Adipose tissue (tissue), 3 donors: Measurements from ENCODE around the gene SNIP1. TPM values are rescaled to one million over a fixed set of nuclear protein-coding genes. Genes with fewer than 3 reads are reported as not detected.
"Not testable (repeated sequence)": the region's sequence is repeated elsewhere in the genome, so short reads cannot be mapped to it uniquely, and the experiment has no call there.

ENCODE experiments used
- H3K27ac ChIP-seq: one replicate; pipeline ENCODE4 v1.5.1; 2013; ENCODE audit warnings: low read depth, low read length
- WGBS, 3 donors: extraction: QIAGEN DNeasy Blood & Tissue Kit; methylation state at CpG; one replicate each; pipeline ENCODE4 v1.1.7; 2013; 5-methylcytosine and 5-hydroxymethylcytosine counted together
- polyA plus RNA-seq, 3 donors: library from polyadenylated mRNA; stranded (reverse); fragments of 200-250 nt; gene quantifications; one replicate each; pipeline ENCODE4 v1.2.3, GENCODE V29; 2013
- donor health status: healthy with polysubstance abuse.
- donor health status: Bipolar disorder and iron deficiency.
- donor health status: healthy.

The SNIP1 gene
- polyA plus RNA-seq, 3 donors = 2.2 to 5.5 (median 5.0) TPM

DNA sequence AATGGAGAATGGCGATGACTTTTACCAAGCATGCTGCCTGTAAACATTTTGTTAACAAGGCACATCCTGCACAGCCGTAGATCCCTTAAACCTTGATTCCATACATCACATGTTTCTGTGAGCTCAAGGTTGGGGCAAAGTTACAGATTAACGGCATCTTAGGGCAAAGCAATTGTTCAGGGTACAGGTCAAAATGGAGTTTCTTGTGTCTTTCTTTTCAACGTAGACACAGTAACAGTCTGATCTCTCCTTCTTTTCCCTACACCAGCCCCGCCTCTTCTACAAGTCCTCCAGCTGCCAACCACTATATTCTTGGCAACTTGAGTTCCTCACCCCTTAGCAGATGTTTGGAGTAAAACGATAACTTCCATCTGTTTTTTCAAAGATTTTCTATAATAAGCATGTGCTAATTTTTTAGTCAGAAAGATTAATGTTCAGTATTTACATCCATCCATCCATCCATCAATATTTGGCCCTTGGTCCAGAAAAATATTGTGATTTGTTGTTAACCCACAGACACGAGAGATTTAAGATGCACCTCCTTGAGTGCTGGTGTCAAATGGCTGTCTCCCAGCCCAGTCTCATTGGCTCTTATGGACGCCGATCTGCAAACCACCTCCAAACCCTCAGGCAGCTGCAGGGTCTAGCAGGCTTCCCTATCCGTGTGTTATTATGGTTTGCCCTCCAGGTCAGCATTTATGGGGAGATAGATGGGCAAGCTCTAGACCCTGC lies 6.5 kb upstream of the SNIP1 start:
- WGBS, 3 donors = 81 to 82% (median 82%) methylated on average over 10 of the region's 10 CpGs
- no peak overlapping the region for H3K27ac ChIP-seq

- not testable (repeated sequence) for H3K27ac ChIP-seq
- WGBS, 3 donors = 53 to 76% (median 76%) methylated on average over 12 of the region's 12 CpGs
Measured at GRCh38 chr1:37559957-37560379, 5.9 kb upstream of the SNIP1 start.

GRCh38 chr1:37559080-37559479 lies 5.0 kb upstream of the SNIP1 start:
- WGBS, 3 donors = 87 to 92% (median 92%) methylated on average over 7 of the region's 7 CpGs
- H3K27ac ChIP-seq = no peak overlapping the region

DNA sequence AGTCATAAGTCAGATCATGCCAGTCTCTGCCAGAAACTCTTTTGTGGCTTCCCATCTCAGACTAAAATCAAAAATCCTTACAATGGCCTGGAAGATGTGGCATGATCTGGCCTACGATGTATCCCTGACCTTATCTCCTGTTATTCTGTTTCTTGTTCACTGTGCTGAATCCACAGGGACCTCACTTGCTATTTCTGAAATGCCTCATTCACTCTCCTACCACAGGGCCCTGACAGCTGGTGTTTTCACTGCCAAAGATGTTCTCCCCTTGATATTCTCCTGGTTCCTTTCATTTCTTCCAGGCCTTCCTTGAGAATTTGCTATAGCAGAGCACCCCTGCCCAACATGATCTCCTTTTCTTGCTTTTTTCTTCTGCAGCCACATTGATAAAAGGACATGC lies 4.3 kb upstream of the SNIP1 start:
- no peak overlapping the region for H3K27ac ChIP-seq
- WGBS, 3 donors = 81 to 91% (median 88%) methylated on average over 1 of the region's 1 CpG

GRCh38 chr1:37557402-37557801 lies 3.3 kb upstream of the SNIP1 start:
- 53 to 91% (median 83%) methylated on average over 3 of the region's 3 CpGs for WGBS, 3 donors
- H3K27ac ChIP-seq = peak overlapping the region; percentile 36

- 5 to 23% (median 19%) methylated on average over 31 of the region's 31 CpGs for WGBS, 3 donors
Measured at GRCh38 chr1:37556712-37557196, 2.7 kb upstream of the SNIP1 start, which contains the start of gene DNALI1. Gene DNALI1 (plus strand): TSS chr1:37556940. CDS start chr1:37556995, 55 bp downstream.

GRCh38 chr1:37553598-37553926 lies 531 bp downstream of the SNIP1 start:
- WGBS, 3 donors = 2 to 4% (median 3%) methylated on average over 11 of the region's 11 CpGs
- H3K27ac ChIP-seq = no peak overlapping the region

More at GRCh38 chr1:37556712-37557196, 2.7 kb upstream of the SNIP1 start, which contains the start of gene DNALI1:
- H3K27ac ChIP-seq = peak within 1 kb of the TSS; percentile 36

DNA sequence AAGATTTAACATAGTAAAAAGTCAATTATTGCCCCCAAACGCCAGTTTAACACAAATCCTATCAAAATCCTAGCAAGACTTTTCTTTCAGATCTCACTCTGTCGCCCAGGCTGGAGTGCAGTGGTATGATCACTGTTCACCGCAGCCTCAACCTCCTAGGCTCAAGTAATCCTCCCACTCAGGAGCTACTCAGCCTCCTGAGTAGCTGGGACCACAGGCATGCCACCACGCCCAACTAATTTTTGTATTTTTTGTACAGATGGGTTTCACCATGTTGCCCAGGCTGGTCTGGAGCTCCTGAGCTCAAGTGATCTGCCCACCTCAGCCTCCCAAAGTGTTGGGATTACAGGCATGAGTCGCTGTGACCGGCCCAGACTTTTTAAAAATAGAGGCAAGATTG lies 4.8 kb downstream of the SNIP1 start:
- 88 to 93% (median 93%) methylated on average over 6 of the region's 6 CpGs for WGBS, 3 donors
- no peak overlapping the region for H3K27ac ChIP-seq

GRCh38 chr1:37545019-37545418 lies 9.1 kb downstream of the SNIP1 start:
- WGBS, 3 donors = 71 to 82% (median 73%) methylated on average over 5 of the region's 5 CpGs

GRCh38 chr1:37544530-37544929 lies 9.6 kb downstream of the SNIP1 start:
- WGBS, 3 donors = 95 to 98% (median 98%) methylated on average over 21 of the region's 21 CpGs
- no peak overlapping the region for H3K27ac ChIP-seq

More at GRCh38 chr1:37545019-37545418, 9.1 kb downstream of the SNIP1 start:
- H3K27ac ChIP-seq = no peak overlapping the region

DNA sequence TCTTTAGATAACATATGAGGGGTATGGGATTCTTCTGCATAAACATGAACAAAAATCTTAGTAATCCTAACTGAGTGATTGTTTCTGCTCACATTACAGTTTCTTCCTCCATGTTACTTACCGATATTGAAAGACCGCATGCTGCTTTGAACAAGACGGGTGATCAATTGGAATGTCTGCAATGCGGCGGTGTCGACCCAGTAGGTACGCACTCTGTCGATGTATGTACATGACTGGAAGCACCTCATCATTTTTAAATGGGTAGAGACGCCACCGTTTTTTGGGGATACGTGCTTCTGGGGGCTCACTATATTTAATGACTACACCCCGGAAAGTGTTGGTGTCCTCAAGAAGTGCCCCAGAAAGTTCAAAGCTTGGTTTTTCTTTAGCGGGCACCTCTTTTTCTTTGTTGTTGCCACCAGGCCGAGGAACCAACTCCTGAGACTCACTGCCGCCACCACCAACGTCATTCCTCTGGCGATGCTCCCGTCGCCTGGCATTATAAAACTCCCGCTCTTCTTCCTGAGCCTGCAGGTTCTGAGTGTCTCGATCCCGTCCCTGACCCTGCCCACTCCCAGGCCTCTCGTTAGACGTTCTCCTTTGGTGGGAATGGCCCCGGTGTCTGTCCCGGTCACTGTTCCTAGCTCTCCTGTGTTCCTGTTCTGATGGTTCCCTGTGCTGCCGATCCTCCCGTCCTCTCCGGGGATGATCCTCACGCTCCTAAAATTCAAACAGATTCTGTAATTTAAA lies 13.9 kb downstream of the SNIP1 start:
- no peak overlapping the region for H3K27ac ChIP-seq
- 94 to 95% (median 95%) methylated on average over 30 of the region's 30 CpGs for WGBS, 3 donors

DNA sequence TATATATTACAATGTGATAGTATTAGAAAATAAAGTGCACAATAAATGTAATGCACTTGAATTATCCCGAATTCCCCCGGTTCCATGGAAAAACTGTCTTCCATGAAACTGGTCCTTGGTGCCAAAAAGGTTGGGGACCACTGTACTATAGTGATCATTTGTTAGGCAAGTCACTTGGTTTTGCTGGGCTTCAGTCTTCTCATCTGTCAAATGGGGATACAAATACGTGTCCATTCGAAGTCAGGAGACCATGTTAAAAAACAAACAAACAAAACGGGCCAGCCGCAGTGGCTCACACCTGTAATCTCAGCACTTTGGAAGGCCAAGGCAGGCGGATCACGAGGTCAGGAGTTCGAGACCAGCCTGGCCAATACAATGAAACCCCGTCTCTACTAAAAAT lies 14.9 kb downstream of the SNIP1 start:
- WGBS, 3 donors = 93 to 97% (median 95%) methylated on average over 10 of the region's 10 CpGs
- H3K27ac ChIP-seq = not testable (repeated sequence)

DNA sequence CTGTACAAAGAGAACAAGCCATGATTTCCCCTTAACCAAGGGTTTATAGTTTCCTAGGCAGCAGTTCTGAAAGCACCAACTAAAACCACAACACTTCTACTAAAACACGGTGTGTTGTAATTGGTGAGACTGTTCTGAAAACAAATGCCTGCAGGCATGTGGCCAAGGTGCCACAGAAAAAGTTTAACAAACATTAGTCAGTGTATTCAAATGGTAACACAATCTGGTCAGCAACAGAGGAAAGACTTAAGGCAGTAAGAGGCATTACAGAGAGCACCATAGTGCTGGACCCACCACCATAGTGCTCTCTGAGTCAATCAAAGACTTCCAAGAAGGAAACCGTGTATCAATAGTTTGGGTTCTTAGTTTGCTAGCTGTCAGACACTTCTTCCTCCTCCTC lies 16.7 kb downstream of the SNIP1 start:
- 73 to 89% (median 84%) methylated on average over 2 of the region's 2 CpGs for WGBS, 3 donors
- no peak overlapping the region for H3K27ac ChIP-seq

DNA sequence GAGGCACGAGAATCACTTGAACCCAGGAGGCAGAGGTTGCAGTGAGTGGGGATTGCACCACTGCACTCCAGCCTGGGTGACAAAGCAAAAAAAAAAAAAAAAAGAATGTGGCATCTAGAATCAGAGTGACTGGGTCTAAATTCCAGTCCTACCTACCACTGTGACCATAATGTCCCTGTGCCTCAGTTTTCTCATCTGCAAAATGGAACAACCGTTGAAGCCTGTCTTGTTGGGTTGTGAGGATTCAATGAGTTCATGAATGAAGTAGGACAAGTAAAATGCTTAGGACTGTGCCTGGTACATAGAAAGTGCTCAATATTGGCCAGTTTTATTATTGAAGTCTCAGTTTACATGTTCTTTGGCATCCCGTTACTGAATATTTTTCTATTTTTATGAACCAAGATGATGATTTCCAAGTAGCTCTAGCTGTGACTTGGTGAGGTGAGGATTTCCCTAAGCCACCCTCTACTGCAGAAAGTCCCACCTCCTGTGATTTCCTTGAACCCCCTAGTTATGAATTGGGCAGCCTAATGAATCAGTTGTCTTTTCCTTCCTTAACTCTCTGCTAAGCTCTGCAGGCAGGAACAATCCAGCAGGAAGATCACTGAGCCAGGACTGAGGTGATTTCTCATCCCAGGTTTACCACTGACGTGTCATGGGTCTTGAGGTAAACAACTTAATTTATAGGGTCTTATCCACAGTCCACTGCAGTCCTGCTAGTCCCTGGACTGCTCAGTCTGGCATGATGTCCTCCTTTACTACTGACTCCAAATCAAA lies 20.6 kb downstream of the SNIP1 start:
- 91 to 95% (median 92%) methylated on average over 4 of the region's 4 CpGs for WGBS, 3 donors
- no peak overlapping the region for H3K27ac ChIP-seq

DNA sequence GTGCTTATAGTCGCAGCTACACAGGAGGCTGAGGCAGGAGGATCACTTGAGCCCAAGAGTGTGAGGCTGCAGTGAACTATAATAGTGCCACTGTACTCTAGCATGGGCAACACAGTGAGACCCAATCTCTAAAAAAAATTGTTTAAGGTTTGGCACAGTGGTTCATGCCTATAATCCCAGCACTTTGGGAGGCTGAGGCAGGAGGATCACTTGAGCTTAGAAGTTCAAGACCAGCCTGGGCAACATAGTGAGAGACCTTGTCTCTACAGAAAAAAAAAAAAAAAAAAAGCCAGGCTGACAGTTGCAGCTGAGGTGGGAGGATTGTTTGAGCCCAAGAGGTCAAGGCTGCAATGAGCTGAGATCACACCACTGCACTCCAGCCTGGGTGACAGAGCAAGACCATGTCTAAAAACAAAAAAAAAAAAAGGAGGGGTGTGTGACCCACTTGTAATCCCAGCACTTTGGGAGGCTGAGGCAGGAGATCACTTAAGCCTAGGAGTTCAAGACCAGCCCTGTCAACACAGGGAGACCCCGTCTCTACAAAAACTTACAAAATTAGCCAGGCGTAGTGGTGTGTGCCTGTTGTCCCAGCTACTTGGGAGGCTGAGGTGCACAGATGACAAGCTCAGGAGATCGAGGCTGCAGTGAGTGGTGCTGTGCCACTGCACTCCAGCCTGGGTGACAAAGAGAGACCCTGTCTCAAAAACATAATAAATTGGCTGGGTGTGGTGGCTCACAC lies 21.5 kb downstream of the SNIP1 start:
- WGBS, 3 donors = 93 to 97% (median 97%) methylated on average over 4 of the region's 4 CpGs
- H3K27ac ChIP-seq = not testable (repeated sequence)

GRCh38 chr1:37529888-37530287 lies 24.2 kb downstream of the SNIP1 start:
- 79 to 89% (median 89%) methylated on average over 1 of the region's 1 CpG for WGBS, 3 donors
- H3K27ac ChIP-seq = not testable (repeated sequence)

GRCh38 chr1:37519613-37520012 lies 34.5 kb downstream of the SNIP1 start:
- no peak overlapping the region for H3K27ac ChIP-seq

DNA sequence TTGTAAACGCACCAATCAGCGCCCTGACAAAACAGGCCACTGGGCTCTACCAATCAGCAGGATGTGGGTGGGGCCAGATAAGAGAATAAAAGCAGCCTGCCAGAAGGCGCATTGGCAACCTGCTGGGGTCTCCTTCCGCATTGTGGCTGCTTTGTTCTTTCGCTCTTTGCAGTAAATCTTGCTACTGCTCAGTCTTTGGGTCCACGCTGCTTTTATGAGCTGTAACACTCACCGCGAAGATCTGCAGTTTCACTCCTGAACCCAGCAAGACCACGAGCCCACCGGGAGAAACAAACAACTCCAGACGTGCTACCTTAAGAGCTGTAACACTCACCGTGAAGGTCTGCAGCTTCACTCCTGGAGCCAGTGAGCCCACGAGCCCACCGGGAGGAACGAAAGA lies 35.2 kb downstream of the SNIP1 start:
- WGBS, 3 donors = 71 to 79% (median 78%) methylated on average over 15 of the region's 15 CpGs
- not testable (repeated sequence) for H3K27ac ChIP-seq
